HG02588 (cell line): Measurements from ENCODE around the gene VEPH1.

Source experiments
- ATAC-seq: cut with Tn5 transposase; IDR thresholded peaks from one replicate; pipeline ENCODE4 v1.9.1; 2021; ENCODE audit warnings: mild to moderate bottlenecking, moderate library complexity; ENCODE audit not compliant: unreplicated experiment

VEPH1 gene

GRCh38 chr3:157393113-157393512 is 110.1 kb downstream of the VEPH1 start:
- ATAC-seq = no peak

- no peak for ATAC-seq
These were observed 111.1 kb downstream of the VEPH1 start for GRCh38 chr3:157392104-157392503.

GRCh38 chr3:157390713-157391515 is 112.3 kb downstream of the VEPH1 start:
- ATAC-seq = no peak

GRCh38 chr3:157388976-157389375 is 114.2 kb downstream of the VEPH1 start:
- ATAC-seq = no peak

- no peak for ATAC-seq
These were observed 115.3 kb downstream of the VEPH1 start for GRCh38 chr3:157387708-157388435.

- no peak for ATAC-seq
These were observed 118.7 kb downstream of the VEPH1 start for GRCh38 chr3:157384491-157384890.

- ATAC-seq = no peak
These were observed 119.2 kb downstream of the VEPH1 start for GRCh38 chr3:157384031-157384430.

GRCh38 chr3:157381606-157382005 is 121.6 kb downstream of the VEPH1 start:
- ATAC-seq = no peak

- no peak for ATAC-seq
These were observed 123.6 kb downstream of the VEPH1 start for GRCh38 chr3:157379525-157380140.

- no peak for ATAC-seq
These were observed 126.5 kb downstream of the VEPH1 start for GRCh38 chr3:157376603-157377300.

- no peak for ATAC-seq
These were observed 127.8 kb downstream of the VEPH1 start for GRCh38 chr3:157375342-157375986.

GRCh38 chr3:157374933-157375332 is 128.3 kb downstream of the VEPH1 start:
- ATAC-seq = no peak

- no peak for ATAC-seq
These were observed 129.4 kb downstream of the VEPH1 start for GRCh38 chr3:157373783-157374182.

- no peak for ATAC-seq
These were observed 132.3 kb downstream of the VEPH1 start for GRCh38 chr3:157370867-157371266.

- no peak for ATAC-seq
These were observed 133.3 kb downstream of the VEPH1 start for GRCh38 chr3:157369727-157370421.

GRCh38 chr3:157368171-157368570 is 135.0 kb downstream of the VEPH1 start:
- ATAC-seq = no peak

- ATAC-seq = no peak
These were observed 139.8 kb downstream of the VEPH1 start for GRCh38 chr3:157363393-157363792.

- ATAC-seq = no peak
These were observed 140.9 kb downstream of the VEPH1 start for GRCh38 chr3:157362348-157362747.

GRCh38 chr3:157360044-157360443 is 143.2 kb downstream of the VEPH1 start:
- ATAC-seq = no peak

GRCh38 chr3:157356541-157356940 is 146.7 kb downstream of the VEPH1 start:
- no peak for ATAC-seq
